Left cardiac atrium (tissue), 4 donors: ENCODE results near the gene IFNLR1. TPM values are rescaled to one million over a fixed set of nuclear protein-coding genes. Genes with fewer than 3 reads are reported as not detected.

Experiments
- ATAC-seq, 2 donors: fragments of 200-7000 bp; cut with Tn5 transposase; one replicate each; pipeline ENCODE4 v1.9.1; 2020; ENCODE audit warnings: mild to moderate bottlenecking in 2 of 2, moderate library complexity in 2 of 2
- DNase-seq: peaks from one replicate; pipeline ENCODE4 v3.0.0-alpha.2; 2020
- intact Hi-C, 2 donors: fragments of 100-400 bp; cut with DNase I; formaldehyde crosslinking; loops; one replicate each; pipeline versions ENCODE4 v1.14.1 to v1.15.1; 2022 to 2023
- total RNA-seq, 2 donors: library from RNA; stranded (reverse); fragmentation: NEBNext Ultra II Directional; extraction: Animal tissue kit (Norgen Biotek cat#: 25700); gene quantifications; one replicate each; pipeline ENCODE4 v1.2.1, GENCODE V29; 2021
- donor health status: DM: no; HTN: yes; CAD: no.
- donor health status: DM: no; HTN: yes; CAD: no; lungs with severe emphysema.
- donor health status: DM: yes; HTN: yes; CAD: no.
- donor health status: Dilated cardiomyopathy.

Gene IFNLR1
- total RNA-seq, 2 donors from 2014 or later, result 4.0 to 5.9 TPM

DNA sequence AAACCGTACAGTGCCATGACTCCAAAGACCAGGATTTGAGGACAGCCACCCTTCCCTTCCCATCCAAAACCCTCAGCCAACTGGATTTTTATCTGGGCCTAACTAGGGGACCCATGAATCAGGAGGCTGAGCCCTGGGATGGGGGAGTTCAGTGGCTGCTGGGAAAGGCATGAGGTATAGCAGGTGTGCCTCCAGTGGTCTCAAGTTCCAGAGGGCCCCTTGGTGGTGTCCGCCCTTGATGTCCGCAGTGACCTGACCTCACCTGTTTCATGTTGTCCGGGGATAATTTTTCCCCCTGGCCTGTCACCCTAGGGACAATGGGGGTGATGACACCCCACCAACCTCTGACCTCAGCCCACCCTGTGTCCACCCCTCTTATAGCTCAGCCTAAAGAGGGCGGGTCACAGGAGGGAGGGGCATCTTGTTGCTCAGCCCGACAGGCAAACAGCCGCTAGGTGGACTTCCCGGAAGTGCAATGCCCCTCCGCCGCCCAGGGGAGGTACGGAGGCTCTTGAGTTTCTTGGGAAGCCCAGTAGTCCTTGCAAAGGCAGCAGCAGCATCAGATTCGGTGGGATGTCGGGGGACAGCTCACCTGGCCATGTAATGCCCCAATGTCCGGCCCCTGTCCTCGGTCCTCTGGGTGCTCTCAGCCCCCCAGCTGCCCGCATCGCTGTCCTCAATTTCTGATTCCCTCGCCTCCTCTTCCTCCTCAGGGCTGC, 30.4 kb downstream of the IFNLR1 start:
- no peak for ATAC-seq

DNA sequence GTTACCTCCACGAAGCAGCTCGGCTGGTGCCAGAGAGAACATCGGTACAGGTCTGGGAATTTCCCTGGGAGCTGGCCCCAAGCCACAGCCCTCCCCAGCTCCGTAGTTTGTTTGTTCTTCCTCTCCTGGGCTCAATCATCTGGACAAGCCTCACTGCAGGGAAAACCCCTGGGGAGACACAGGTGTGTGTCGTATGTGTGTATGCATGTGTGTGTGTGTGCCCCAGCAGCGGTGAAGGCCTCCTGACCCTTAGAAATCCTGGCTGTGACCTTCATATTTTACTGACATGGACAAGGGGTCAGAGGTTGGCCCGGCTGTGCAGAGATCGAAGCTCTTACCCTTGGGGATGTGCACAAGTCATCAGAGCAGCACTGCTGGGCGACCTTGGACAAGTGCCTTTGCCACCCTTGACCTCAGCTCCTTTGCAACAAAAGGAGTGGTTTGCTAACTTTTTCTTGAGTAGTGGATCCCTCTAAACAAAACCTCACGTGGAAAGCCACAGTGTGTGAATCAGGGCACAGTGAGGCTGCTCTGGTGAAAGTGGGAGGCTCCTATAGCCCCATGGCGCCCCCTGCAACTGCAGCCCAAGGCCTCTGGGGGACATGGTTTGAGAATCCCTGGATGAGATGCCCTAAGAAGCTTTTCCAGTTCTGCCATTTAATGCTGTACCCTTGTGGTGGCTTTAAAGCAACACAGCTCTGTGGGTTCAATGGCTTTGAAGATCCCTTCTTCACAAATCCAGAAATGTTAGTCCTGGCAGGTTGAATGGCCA, 31.9 kb downstream of the IFNLR1 start:
- no peak for DNase-seq

More for the DNA sequence above, 30.4 kb downstream of the IFNLR1 start:
- DNase-seq, result no peak
- intact Hi-C loops, result no loop called here

GRCh38 chr1:24154215-24154614, 32.9 kb downstream of the IFNLR1 start:
- no peak for ATAC-seq
- intact Hi-C loops, result no loop called here

More for the DNA sequence above, 31.9 kb downstream of the IFNLR1 start:
- no peak for ATAC-seq
- intact Hi-C loops, result no loop called here

DNA sequence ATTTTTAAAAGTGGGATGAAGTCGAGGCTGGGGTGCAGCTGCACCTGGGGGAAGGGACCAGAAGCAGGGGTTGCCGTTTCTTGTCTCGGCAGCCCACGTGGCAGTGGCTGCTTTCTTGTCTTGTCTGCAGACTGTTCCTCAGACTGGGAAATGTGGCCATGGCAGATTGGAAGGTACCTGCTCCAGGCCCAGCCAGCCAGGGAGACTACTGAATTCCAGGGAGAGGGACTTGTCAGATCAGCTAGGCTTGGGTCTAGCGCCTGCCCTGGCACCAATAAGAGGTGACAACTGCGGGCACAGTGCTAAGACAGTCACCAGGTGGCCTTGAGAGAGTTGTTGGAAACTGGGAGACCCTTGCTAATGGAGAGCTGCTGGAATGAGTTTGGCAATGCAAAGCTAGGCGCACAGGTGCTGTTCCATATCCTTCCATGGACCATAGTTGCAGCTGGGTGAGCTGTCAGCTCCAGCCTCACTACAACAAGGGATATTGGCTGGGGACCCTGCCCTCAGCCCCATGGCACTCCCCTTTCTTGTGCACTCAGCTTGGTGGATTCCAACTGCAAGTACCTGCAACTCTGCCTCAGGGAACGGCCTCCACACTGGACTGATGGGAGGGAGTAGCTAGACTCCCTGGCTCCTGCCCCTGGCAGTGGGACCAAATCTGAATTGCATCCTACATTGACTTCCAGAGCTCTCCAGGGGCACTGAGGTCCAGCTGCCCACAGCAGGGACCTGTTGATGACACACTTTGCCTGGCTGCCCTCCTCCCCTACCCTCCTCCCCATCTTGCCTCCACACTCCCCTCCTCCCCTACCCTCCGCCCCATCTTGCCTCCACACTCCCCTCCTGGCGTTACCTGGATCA, 34.2 kb downstream of the IFNLR1 start:
- DNase-seq (no peak), ATAC-seq (no peak)
- intact Hi-C loops, result no loop called here

More at GRCh38 chr1:24154215-24154614, 32.9 kb downstream of the IFNLR1 start:
- DNase-seq, result no peak

DNA sequence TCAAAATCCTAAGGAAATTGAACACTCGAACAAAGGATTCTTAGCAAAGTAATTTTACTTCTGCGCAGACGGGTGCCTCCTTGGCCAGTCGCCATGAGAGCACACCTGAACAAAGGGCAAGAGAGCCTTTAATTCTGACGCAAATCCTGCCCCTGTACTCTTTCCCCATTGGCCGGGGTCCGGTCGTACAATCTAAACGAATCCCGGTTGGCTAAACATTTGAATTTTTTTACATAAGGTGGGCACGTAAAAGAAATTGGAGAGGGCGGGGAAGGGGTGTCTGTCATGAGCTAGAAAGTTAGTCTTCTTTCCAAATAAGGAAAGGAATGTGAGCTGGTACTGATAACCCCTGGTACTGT, 35.9 kb downstream of the IFNLR1 start:
- DNase-seq (peak; percentile 44), ATAC-seq (peak in 1 of 2 donors; percentile 22)
- intact Hi-C loops, result no loop called here

- peak; percentile 95 for ATAC-seq
- intact Hi-C loops, result no loop called here
Observed at GRCh38 chr1:24150234-24151174, 36.6 kb downstream of the IFNLR1 start.

GRCh38 chr1:24149866-24150233, 37.2 kb downstream of the IFNLR1 start:
- intact Hi-C loops, result no loop called here
- peak; percentile 75 for DNase-seq
- peak; percentile 24 to 85 for ATAC-seq

More at GRCh38 chr1:24150234-24151174, 36.6 kb downstream of the IFNLR1 start:
- peak; percentile 91 for DNase-seq

DNA sequence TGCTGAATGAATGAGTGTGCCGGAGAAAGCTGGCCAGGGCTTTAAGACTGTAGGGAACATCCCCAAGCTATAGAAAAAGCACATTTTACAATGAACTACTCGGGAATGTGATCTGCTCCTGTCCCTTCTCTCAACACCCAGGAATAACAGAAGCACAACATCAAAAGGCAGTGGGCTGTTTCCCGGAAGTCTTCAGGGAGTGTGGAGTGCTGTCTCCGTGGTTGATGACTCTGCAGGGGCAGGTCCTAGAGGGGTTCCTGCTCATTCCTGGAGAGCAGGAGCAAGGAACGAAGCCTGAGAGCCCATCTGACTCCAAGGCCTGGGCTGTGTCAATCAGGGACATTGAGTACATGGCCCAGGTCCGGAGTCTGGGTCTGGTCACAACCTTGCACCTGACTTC, 39.3 kb downstream of the IFNLR1 start:
- intact Hi-C loops, result no loop called here
- no peak for ATAC-seq
- no peak for DNase-seq

DNA sequence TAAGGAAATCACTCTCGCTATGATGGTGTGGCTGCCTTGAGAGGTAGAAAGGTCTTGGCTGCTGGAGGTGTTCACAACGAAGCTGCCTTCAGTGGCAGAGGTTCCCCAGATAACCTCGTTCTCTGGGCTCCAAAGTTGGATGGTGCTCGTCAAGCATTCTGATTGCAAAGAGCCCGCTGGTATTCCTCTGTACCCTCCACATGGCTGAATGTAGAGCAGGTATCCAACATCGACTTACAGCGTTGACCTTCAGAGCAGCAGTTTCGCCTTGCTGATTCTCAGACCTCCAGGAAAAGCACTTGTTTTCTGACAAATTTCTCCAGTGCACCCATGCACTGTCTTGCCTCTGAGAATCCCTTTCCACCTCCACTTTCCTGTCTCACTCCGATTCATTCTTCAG, 39.9 kb downstream of the IFNLR1 start:
- DNase-seq, result no peak
- intact Hi-C loops, result no loop called here
- ATAC-seq, result no peak

- DNase-seq (peak; percentile 56), ATAC-seq (peak; percentile 74 to 85)
- intact Hi-C loops, result no loop called here
Observed at GRCh38 chr1:24142546-24143534, 44.2 kb downstream of the IFNLR1 start, which contains the start of gene IL22RA1. IL22RA1 (minus strand) TSS chr1:24143140; CDS start chr1:24143082, 58 bp downstream.

DNA sequence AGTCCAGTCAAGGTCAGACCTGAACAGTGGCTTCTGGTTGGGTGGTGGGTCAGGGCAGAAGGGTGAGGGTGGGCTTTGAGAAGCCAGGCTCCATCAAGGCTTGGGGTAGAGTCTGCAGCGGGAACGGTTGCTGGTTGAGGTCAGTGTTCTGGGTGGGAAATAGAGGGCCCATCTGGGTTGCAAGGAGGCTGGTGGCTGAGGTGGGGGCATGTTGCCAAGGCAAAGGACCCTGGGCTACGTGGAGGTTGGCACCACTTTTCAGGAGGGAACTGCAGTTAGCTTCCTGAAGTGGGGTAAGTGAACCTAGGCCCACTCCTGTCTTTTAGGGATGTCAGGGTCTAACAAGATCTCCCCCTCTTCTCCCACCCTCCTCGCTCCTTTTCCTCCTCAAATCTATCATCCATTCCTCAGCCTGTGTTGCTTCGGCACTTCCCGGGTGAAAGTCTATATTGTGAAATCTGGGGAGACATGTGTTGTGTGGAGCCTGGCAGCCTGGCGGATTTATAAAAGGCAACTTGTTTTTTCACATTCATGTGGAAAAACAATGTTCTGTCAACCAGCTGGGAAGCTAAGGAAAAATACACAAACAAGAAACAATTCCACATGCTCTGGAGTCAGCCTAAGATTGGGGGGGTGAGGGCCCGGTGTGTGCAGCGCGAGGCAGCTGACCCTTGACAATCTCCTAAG, 45.6 kb downstream of the IFNLR1 start:
- intact Hi-C loops, result no loop called here
- ATAC-seq (no peak), DNase-seq (no peak)

DNA sequence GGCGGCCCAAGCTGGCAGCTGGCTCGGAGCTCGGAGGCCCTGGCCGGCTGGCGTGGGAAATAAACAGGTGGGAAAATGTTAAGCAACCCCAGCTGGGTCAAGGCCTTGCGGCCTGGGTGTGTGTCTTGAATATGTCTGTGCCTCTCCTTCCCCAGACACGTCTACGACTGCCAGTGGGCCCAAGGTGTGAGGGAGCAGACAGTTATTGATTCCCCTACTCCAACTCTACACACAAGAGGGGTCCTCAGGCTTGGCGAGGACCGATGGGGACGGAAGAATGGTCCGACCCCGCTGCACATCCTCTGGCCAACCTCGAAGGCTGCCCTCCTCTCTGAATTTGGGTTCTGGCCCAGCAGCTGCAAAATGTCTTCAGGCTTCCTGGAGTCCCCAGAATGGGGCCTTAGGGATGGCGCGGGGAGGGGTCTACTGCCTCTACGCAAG, 46.3 kb downstream of the IFNLR1 start:
- intact Hi-C loops, result no loop called here
- DNase-seq (no peak), ATAC-seq (no peak)

DNA sequence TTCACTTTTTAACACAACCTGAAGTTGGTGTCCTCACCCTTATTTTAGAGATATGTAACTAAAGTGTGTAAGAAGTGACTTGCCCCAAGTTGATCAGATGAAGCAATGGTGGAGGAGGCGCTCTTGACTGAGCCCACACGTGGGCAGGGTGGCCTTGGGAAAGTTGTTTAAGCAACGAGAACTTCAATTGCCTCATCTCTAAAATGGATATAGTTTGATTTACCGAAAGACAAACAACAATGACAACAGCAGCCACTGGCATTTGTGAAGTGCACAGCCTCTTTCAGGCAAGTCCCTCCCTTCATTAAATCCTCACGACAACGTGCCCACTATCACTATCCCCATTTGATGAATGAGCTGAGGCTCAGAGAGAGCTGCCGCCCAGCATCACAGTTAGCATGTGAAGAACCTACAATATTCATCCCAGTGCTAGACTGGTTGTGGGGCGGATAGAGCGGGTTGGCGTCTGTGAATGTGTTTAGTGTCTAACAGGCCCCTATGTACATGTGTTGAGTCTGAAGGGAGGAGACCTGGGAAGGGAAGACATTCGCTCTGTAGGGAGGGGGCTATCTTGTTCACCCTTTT, 47.2 kb downstream of the IFNLR1 start:
- intact Hi-C loops, result no loop called here
- no peak for DNase-seq
- ATAC-seq, result no peak

DNA sequence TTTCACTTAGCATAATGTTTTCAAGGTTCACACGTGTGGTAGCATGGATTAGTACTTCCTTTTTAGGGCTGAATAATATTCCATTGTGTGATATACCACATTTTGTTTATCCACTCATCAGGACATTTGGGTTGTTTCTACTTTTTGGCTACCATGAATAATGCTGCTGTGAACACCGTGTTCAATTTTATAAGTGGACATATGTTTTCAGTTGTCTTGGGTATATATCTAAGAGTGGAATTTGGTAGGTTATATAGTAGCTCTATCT, 47.9 kb downstream of the IFNLR1 start:
- intact Hi-C loops, result no loop called here
- ATAC-seq, result no peak
- DNase-seq, result no peak

DNA sequence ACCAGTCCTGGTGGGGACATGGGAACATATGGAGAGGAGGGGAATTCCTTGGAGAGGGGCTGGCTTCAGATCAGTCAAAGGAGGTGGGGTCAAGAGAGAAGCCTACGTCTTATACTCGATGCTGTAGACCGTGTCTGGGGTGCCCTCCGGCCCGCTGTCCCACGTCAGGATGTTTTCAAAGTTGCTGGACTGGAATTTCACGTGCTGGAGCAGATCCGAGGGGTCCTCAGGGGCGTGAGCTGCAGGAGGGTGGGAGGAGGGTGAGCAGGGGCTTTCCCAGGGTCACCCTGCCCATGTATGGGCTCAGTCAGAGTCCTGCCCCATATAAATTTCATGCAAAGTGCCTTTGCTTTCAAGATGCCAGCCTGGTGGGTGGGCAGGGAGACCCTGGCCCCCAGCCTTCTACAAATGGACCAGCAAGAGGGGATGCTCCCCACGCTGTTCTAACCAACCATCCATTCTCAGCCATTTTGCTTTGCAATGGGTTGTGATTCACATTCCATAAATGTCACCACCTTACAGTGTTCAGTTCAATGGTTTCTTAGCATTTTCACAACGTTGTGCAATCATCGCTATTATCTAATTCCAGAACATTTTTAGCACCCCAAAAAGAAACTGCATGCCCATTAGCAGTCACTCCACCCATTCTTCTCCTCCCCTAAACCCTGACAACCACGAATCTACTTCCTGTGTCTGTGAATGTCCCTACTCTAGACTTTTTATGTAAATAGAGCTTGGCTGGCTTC, 48.4 kb downstream of the IFNLR1 start:
- ATAC-seq, result no peak
- intact Hi-C loops, result no loop called here
- DNase-seq, result no peak

- no peak for DNase-seq
- no peak for ATAC-seq
- intact Hi-C loops, result no loop called here
Observed at GRCh38 chr1:24136956-24137539, 50.0 kb downstream of the IFNLR1 start.
